Tibial nerve (tissue), 3 donors: ENCODE measurements around the gene RPTOR.

Experiments
- POLR2A ChIP-seq, 2 donors: fragments of 450-650 bp; IDR thresholded peaks; one replicate each; pipeline ENCODE4 v1.6.1; 2017; ENCODE audit warnings: antibody characterized with exemption in 2 of 2, mild to moderate bottlenecking in 2 of 2, moderate library complexity in 2 of 2
- TF ChIP-seq, protein P1 (sequence below), 5 experiments: fragments of 200-600 bp in 3 of 5; fragments of 450-650 bp in 2 of 5; sonication (generic) in 3 of 5; IDR thresholded peaks; one replicate each; pipeline ENCODE4 v1.5.1; 2016 to 2019; ENCODE audit warnings: antibody characterized with exemption in 5 of 5, mild to moderate bottlenecking in 3 of 5, moderate library complexity in 2 of 5

DNA sequence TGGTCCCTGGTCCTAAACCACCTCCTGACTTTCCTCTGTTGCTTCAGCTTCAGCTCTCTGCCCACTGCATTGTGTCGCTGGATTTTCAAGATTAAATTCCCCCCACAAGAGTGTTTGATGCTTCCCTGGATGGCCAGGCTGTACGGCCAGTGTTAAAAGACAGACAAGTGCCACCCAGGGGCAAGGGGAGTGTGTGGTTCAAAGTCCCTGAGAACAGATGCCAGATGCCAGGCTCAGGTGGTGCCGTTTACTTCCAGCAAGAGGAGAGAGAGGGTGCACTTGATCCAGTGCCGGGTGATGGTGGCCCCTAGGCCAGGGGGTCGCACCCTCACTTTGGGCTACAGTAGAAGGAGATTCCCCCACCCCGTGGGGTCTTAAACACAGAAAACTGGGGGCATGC lies 109.2 kb downstream of the RPTOR start:
- no peak for TF ChIP-seq POLR2A (IDR thresholded peaks at IDR 0.05)
- TF ChIP-seq, protein P1, sequence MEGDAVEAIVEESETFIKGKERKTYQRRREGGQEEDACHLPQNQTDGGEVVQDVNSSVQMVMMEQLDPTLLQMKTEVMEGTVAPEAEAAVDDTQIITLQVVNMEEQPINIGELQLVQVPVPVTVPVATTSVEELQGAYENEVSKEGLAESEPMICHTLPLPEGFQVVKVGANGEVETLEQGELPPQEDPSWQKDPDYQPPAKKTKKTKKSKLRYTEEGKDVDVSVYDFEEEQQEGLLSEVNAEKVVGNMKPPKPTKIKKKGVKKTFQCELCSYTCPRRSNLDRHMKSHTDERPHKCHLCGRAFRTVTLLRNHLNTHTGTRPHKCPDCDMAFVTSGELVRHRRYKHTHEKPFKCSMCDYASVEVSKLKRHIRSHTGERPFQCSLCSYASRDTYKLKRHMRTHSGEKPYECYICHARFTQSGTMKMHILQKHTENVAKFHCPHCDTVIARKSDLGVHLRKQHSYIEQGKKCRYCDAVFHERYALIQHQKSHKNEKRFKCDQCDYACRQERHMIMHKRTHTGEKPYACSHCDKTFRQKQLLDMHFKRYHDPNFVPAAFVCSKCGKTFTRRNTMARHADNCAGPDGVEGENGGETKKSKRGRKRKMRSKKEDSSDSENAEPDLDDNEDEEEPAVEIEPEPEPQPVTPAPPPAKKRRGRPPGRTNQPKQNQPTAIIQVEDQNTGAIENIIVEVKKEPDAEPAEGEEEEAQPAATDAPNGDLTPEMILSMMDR (IDR thresholded peaks at IDR 0.05) = no peak
